GM18870 (cell line): ENCODE measurements around the gene KISS1.

ENCODE experiments used
- ATAC-seq: cut with Tn5 transposase; IDR thresholded peaks from one replicate; pipeline ENCODE4 v1.9.1; 2021; ENCODE audit warnings: moderate library complexity; ENCODE audit not compliant: unreplicated experiment

Gene KISS1

DNA sequence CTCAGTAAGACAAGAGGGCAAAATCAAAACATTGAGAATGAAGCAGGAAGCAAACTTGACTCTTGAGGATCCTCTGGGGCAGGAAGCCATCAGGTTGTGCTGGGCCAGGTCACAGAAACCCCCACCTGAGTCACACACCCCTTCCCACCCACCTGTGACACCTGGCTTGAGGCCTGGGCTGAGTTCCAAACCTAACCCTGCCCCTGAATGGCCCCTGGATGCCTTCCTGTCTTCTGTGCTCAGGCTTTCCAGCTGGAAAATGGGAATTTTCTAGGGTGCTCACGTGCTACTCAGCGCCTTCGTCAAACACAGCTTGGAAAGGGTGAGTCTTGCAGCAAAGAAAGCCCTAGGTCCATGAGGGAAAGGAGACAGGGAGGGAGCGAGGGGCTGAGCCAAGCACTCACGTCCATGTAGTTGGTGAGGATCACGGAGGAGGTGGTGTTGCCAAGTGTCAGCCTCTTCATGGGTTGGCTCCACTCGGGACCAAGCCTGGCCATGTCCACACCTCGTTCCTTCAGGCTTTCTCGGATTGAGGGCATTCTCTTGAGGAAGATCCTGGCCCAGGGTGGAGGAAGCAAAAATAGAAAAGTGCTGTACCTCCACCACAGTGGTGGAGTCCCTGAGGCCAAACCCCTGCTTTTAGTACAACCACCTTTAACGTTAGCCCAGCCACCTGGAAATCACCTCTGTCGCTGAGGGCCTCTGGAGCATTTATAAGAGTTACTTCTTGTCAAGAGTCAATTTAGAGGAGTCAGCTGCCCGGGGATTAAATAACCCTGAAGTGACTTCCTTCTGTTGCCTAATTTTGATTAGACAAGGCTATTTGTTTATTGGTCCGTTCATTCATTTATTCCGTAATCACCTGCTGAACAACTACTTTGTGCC lies 34.4 kb downstream of the KISS1 start:
- ATAC-seq, result no peak

DNA sequence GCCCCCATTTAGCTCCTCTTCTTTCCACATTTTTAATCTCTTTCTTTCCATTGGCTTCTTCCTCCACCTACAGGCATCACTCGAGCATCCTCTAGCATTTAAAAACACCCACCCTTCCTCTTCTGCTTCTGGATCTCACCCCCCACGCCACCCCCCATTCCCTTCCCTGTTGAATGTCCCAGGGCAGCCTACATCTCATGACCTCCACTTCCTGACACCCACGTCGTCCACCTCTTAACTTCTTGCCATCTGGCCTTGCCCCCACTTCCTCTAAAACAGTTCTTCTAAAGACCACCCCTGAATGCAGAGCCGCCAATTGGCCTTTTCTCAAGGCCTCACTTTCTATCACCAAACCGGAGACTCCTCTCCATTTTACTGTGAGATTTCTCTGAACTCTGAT lies 38.3 kb downstream of the KISS1 start:
- no peak for ATAC-seq

DNA sequence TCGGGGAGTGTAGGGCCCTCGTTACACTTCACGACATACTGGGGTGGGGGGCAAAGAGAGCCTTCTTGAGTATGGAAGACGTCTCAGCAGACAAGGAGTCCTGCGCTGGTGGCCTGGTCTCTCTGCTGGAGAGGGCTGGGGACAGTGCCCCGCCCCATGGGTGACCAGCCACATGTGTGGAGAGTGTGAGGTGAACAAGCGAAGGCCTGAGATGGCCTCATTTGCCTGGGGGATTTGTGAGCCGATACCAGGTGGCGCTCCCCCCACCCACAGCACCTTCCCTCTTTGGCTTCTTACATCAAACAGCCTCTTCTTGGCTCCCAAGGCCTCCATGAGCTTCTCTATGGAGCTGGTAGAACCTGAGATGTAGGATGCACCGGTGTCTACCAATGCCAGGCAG lies 40.4 kb downstream of the KISS1 start:
- no peak for ATAC-seq

DNA sequence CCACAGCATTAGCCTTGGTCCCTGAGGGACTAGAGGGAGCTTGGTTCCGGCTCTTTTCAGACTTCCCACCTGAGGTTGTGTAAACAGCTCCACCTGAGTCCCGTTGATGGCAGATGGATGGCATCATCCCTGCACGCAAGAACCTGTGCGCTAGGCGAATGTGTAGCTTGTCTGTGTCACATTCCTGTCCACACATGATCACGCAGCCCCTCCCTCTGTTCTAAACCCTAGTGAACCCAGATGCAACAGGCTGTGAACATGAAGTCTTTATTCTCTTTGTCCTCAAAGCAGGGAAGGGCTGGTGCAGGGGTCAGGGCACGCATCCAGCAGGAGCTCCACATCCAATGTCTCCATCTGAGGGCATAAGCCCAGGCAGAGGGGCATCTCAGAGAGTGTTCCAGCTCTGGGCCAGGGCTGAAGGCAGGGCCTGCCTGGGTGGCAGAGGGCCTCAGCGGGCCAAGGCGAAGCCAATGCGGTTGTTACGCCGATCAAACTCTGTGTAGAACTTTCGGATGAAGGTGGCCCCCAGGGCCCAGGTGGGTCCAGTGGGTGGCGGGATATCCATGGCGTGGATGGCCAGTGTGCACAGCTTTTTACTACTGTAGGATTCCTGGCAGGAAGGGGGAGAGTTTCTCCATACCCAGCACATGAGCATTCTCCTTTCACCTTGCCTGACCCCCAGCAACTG lies 41.6 kb downstream of the KISS1 start:
- no peak for ATAC-seq

DNA sequence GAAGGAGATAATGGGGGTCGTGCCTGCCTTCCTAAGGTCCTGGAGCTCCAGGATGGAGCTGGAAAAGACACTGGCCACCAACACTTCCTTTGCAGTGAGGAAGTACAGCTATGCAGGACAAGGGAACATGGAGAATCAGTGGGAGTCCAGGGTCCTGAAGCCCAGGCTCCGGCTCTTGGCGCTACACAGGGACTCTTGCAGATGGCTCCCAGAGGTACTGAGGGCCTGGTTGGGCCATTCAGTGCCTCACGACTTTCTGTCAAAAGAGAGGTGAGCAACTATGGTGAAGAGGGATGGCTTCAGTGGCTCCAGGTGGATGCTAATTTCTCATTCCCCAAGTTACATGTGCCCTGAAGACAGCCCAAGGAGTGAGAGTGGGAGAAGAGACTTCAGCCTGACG lies 42.6 kb downstream of the KISS1 start:
- ATAC-seq, result no peak

DNA sequence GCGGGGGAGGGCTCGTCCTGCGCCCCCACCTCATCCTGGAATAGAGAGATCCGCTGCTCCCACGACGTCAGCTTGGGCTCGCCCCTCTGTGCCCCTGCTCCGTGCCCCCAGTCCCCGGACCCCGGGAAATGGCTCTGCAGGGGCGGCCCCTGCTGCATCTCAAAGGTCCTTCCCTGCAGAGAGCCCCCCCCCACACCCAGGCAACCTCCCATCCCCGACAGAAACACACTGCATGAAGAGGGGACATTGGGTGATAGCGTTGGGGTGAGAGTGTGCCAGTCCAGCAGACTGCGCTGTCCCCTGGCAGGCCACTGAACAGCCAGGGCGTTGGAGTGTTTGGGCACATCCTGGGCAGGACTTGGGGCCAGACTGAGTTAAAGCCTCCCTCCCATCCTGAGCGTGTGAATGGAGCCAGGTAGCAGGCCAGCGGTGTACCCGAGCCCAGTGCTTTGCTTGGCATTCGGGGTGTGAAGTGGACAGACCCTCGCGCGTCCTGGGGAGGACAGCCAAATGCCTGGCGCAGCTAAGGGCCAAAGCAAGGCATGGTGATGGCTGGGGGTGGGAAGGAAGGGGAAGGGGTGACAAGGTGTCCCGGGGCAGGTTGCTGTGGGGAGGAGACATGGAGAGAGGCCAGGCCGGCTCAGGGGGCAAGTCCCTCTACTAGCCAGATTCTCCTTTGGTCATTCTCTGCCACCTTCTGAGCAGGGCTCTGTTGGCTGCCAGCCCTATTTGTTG lies 43.8 kb downstream of the KISS1 start:
- no peak for ATAC-seq

DNA sequence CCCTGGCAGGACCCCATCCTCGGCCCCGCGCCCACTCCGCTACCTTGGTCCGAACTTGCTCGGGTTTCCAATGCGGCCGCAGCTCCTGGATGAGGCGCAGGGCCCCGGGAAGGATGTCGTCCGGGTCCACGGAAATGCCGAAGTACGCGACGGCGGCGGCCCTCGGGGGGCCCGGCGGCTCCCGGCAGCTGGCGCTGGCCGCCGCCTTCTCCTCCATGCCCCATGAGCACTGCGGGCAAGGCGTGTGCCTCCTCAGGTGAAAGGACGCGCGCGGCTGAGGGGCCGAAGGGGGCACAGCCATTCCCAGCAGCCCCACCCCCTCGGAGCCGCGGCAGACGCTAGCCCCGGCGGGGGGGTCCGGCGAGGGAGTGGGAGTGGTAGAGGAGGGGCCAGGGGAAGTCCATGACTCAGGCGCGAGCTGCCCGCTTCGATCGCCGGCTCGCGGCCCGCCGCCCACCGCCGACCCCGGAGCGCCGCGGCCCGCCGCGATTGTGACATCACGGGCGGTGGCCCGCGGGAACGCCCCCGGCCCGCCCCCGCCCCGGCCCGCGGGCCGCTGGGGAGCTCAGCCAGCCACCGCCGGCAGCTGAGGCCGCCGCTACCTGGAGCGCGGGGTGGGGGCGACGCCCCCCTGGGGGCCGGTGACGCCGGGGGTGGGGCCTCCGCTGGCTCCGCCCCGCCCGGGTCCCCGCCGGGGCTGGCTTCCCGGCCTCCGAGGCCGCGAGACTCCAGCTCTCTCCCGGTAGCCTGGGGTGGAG lies 44.6 kb downstream of the KISS1 start, which contains the start of gene ETNK2:
Gene ETNK2, minus strand, starts transcription at position 493 of the 758 bp plus-strand sequence. Its CDS starts 192 bp downstream, at position 301.
- no peak for ATAC-seq

DNA sequence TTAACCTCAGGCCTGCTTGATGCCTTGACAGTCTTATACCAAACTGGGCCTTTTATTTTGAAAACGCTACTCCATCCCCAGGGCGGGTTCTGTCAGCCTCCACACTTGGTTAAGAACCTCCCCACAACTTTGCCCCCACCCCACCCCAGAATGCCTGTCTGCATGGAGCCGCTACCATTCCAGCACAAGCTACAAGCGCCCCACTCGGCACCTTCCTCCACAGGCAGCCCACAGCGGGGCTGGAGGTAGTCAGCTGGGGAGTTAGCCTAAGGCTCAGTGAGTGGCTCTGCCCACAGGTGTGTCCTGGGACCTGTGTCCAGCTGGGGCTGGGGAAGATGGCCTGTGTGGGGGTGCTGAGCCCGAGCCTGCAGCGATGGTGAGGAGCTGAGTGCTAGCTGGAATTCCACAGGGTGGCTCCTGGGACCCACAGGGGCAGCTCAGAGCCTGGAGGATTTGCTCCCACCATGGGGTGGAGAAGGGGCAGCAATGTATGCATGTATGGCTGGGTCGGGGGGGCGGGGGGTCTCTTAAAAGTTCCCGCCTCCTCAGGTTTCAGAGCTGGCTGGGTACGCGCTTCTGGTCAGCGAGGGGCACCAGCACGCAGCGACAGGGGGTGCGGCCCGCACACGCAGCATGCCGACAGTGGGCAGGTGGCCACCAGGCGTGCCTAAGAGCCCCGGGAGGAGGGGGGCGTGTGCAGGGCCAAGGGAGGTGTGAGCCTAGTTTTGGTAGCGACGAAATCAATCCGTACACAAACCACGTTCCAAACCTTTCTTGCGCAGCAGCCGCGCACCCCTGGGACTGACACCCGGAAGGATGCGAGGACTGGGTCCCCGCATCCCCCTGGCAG lies 45.4 kb downstream of the KISS1 start:
- ATAC-seq, result no peak

DNA sequence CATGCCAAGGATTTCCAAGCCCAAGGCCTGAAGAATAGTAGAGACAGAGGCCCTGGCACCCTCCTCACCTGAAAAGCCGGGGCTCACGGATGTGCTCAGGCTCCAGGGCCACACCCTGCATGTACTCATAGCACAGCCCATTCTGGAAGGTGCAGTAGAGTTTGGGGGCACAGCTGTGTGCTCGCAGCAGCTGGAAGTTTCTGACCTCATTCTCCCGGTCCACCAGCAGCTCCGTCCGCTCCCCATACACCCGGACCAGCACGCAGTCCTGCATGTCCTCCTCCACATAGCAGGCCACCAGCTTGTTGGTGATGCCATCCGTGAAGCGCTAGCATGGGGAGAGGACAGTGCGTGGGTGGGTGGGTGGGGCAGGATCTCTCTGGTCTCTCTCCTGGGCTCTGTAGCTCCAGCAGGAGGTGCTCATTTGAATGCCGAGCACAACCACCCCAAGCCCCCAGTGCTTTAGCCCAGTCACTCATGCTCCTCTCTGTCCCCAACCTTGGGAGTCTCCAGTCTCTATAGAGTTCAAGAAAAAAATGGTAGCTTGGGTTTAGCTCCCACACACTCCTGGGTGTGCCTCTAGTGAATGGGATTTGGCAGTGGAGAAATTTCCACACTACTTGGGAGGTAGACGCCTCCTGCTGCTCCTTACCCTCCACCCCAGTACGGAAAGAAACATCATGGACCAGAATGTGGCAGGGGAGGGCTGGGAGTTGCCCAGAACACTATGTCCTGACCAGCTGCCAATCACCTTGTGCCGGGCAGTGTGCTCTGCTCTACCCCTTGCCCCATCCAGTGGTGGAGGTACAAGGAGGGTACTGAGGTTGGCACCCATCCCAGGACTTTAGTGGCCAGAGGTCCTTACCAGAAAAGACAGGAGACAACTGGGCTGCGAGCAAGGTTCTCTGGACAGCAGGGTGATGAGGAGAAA lies 46.4 kb downstream of the KISS1 start:
- no peak for ATAC-seq

DNA sequence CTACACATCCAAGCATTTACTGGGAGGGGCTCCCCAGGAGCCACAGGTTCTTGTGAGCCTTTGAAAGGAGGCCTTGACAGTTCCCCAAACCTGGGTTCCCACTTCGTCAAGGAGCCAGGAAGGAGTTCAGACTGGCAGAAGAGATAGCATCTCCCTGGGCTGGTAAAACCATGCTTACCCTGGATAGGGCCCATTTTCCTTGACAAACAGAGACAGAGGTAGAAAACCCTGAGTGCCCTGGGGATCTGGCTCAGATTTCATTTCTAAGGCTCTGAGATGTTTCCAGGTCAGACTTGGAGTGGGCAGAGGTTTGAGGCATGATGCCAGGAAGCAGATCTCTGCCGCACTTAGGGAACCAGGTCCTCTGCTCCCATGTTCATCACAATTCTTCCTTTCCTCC lies 47.2 kb downstream of the KISS1 start:
- ATAC-seq, result no peak

DNA sequence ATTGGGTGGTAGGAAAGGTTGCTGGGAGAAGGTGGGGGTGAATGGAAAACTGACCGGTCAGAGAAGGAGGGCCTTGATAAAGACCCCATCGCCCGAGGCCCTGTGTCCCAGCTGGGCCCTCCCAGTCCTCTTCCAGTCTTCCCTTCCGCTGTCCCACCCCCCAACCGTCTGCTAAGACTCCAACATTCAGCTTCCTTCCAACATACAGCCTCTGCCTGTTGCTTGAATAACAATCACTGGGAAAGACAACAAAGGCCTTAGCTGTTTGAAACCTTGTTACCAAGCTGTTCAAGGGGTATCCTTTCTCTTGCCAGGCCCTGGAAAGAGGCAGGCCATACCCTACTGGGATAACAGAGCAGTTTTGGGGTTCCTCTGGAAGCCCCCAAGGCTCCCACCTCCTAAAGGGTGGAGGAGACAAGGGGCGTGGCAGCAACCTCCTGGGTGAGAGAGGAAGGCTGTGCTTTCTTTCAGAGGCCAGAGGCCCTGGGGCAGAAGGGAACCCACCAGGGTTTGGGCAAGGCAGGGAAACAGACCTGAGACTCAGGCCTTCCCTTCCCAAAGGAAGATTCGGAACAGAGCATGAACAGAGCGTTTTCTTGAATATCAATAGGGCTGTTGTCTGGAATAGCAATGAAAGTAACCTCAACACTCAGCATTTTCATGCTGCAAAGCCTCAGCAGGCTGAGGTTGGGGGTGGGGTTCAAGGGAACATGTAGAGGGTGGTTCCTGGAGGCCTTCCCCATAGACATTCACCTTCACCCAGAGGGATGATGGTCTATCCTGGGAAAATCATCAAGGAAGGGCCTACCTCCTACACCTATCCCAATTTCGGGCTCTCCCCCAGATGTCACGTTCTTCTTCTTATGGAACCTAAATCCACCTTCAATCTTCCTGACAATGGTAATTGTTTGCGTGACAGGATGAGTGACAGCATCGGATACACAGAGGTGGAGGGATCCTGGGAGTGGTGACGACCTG lies 48.6 kb downstream of the KISS1 start:
- no peak for ATAC-seq

DNA sequence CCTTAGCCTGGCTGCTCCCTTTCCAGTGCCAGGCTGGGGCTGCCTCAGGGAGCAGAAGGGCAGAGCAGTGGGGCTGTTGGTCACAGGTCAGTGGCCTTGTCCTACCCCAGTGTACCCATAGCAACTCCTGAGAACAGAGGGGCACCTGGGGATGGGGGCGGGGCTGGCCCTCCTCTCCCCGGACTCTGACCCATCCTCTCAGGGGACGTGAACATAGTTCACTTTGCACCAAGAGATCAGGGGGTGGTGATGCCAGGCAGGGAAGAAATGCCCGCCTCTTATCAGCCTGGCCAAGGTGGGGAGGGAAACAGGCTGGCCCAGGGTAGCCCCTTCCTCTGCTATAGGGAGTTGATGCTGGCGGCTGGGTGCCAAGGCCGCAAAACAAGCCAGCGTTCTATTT lies 49.3 kb downstream of the KISS1 start:
- no peak for ATAC-seq

DNA sequence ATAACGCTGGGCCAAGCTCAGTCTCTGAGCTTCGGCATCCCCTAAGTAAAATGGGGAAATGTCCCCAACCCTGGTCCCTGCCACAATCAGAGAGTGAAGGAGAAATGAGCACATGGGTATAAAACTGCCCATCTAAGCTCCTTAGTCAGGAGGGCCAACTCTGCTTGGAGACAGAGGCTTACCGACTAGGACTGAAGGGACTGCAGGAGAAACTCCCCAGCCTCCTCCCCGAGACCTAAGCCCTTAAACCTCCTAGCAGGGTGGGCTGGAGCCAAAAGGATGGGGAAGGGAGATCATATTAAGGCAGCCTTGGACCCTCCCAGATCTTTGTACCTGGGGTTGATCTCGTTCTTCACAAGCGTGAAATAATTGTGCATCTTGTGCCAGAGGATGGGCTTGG lies 50.0 kb downstream of the KISS1 start:
- no peak for ATAC-seq

DNA sequence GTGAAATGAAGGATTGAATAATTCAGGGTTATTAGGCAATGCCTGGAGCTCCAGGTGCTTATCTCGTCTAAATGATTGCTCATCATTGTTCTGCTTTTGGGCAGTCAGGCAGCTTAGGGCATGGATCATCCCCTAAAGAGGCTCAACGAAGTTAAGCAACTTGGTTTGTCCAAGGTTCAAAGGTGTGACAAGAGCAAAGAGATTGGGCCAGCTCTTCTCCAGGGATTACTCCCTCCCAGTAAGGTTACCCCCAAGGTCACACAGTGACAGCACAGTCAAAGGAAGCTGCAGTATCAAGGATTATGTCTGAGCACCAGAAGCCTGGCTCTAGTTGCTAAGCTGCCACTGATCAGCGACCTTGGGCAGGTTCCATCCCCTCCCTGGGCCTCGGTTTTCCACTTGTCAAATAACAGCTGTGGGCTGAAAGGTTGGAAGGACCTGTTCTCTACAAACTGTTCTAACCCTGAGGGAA lies 51.2 kb downstream of the KISS1 start:
- ATAC-seq, result no peak

DNA sequence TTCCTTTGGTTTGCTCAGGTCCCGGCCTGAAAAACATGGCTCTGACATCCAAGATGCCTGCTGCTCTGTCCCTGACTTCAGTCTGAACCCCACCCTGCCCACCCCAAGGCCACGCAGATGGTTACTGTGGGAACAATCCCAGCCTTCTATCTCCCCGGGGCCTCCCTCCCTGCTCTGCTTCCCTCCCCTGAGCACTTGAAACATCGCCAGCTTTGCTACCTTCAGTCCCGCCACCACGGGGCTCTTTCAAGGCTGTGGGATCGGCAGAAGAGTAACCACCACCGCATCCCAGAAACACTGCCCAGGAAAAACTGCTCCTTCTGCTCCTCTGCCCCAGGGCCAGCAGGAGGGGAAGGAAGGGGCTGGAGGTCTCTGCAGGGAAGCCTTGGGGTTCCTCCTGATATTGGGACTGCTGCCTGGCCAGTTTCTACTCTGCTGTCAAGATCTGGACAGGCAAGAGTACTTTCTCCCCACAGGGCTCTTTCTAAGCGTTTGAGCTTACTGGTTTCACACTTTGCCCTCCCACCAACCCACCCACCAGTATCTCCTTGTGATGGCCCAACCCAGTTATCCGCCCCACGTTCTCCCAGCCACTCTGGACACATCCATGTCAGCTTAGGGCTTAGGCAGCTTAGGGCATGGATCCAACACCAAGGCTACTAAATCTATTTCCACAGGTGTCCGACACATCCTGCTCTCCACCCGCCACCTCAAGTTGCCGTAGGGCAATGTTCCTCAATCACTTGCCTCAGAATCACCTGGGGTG lies 52.8 kb downstream of the KISS1 start:
- no peak for ATAC-seq

DNA sequence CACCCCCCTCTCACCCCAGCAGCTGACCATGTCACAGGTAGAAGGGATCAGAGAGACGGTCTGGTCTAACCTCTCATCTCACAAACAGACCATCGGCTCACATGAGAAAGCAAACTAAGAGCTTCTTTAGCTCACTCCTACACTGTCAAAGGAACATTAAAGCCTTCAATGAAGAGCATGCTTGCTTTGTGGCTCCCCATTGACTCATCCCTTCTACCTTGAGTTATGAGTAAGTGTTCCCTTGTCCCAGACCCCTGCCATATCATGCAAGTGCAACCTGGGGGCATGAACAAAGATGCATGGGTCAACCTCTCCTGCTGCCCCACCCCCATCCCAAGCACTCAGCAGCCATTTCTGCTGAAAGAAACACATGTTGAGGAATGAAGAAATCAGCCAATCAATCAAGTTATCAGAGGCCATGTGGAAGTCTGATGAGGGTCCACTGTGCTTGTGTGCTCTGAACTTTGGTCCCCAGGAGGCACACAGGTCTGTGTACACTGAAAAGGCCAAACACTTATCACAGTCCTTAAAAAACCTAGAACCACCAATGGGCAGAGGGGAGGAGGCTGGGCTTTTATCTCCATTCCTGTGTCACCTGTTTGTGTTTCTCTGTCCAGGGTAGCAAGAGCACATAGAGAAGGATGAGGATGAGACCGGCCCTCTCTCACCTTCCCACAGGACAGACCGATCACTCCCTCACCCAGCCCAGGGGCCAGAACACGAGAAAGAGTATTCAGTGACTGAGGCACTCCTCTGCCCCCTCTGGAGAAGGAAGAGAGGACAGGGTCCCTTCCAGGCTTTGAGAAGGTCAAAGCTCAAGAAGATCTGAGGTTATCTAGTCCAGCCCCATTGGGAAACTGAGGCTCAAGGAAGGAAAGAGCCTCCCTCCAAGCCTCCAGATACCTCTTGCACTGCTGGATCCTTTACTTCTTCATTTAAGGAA lies 54.0 kb downstream of the KISS1 start:
- ATAC-seq, result no peak
